Neural progenitor cell (in vitro differentiated cells): ENCODE measurements around the gene ATP6V0C.
"Not testable (repeated sequence)": the region's sequence is repeated elsewhere in the genome, so short reads cannot be mapped to it uniquely, and the experiment has no call there.

ENCODE experiments used
- EZH2phosphoT487 ChIP-seq: fragments of 200-600 bp; sonication (generic); IDR thresholded peaks from 2 replicates; pipeline ENCODE4 v1.6.1; 2017; ENCODE audit warnings: antibody characterized with exemption
- TF ChIP-seq, protein P1 (sequence below): fragments of 200-600 bp; sonication (generic); IDR thresholded peaks from 2 replicates; pipeline ENCODE4 v1.5.1; 2017; ENCODE audit warnings: antibody characterized with exemption, mild to moderate bottlenecking

DNA sequence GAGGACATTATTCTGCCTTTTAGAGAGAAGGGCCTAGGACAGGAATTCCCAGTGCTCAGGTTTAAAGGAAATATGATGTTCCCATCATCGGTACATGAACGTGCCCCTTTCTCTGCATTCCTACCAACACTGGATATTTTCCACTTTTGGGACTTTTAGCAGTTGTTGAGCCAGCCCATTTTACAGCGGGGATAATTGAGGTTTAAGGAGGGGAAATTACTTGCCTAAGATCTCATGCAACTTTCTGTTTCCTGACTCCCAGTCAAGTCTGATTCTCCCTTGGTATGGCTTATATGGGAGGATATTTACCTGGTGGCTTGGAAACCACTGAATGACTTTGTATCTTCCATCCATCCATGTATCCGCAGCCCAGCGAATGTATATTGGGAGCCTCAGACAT is 20.6 kb downstream of the ATP6V0C start:
- TF ChIP-seq, protein P1, sequence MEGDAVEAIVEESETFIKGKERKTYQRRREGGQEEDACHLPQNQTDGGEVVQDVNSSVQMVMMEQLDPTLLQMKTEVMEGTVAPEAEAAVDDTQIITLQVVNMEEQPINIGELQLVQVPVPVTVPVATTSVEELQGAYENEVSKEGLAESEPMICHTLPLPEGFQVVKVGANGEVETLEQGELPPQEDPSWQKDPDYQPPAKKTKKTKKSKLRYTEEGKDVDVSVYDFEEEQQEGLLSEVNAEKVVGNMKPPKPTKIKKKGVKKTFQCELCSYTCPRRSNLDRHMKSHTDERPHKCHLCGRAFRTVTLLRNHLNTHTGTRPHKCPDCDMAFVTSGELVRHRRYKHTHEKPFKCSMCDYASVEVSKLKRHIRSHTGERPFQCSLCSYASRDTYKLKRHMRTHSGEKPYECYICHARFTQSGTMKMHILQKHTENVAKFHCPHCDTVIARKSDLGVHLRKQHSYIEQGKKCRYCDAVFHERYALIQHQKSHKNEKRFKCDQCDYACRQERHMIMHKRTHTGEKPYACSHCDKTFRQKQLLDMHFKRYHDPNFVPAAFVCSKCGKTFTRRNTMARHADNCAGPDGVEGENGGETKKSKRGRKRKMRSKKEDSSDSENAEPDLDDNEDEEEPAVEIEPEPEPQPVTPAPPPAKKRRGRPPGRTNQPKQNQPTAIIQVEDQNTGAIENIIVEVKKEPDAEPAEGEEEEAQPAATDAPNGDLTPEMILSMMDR = not testable (repeated sequence)
- not testable (repeated sequence) for TF ChIP-seq EZH2phosphoT487
